Bronchial epithelial cell (primary cell): ENCODE data around the gene C16orf92. TPM values are rescaled to one million over a fixed set of nuclear protein-coding genes. Genes with fewer than 3 reads are reported as not detected.

Experiments
- DNase-seq: peaks from one replicate; pipeline ENCODE4 v3.0.0-alpha.2; 2010; ENCODE audit warnings: low read depth
- FAIRE-seq: peaks from 2 replicates; lab custom pipeline; 2011; peaks lifted over from hg19 to GRCh38; lab: Jason Lieb, UNC
- H3K27me3 ChIP-seq: 2 replicates; pipeline ENCODE4 v1.5.1; 2011; ENCODE audit warnings: low read length; ENCODE audit not compliant: control insufficient read depth, insufficient read depth
- H3K36me3 ChIP-seq: 2 replicates; pipeline ENCODE4 v1.5.1; 2011; ENCODE audit warnings: low read length; ENCODE audit not compliant: control insufficient read depth, insufficient read depth
- H3K4me3 ChIP-seq: 2 replicates; pipeline ENCODE4 v1.5.1; 2011; ENCODE audit warnings: mild to moderate bottlenecking, low read depth, low read length, control low read depth
- total RNA-seq: library from RNA; depleted of rRNA; stranded (reverse); fragments of >200 nt; gene quantifications from 2 replicates; pipeline ENCODE4 v1.2.1, GENCODE V29; 2014
- TF ChIP-seq, protein P1 (sequence below): IDR thresholded peaks from 2 replicates; pipeline ENCODE4 v1.5.1; 2011; ENCODE audit warnings: mild to moderate bottlenecking, moderate library complexity, low read length, control low read depth, inconsistent platforms; ENCODE audit not compliant: insufficient read depth, severe bottlenecking

Gene C16orf92
- total RNA-seq, 1 donor from 2014 or later, result not detected

DNA sequence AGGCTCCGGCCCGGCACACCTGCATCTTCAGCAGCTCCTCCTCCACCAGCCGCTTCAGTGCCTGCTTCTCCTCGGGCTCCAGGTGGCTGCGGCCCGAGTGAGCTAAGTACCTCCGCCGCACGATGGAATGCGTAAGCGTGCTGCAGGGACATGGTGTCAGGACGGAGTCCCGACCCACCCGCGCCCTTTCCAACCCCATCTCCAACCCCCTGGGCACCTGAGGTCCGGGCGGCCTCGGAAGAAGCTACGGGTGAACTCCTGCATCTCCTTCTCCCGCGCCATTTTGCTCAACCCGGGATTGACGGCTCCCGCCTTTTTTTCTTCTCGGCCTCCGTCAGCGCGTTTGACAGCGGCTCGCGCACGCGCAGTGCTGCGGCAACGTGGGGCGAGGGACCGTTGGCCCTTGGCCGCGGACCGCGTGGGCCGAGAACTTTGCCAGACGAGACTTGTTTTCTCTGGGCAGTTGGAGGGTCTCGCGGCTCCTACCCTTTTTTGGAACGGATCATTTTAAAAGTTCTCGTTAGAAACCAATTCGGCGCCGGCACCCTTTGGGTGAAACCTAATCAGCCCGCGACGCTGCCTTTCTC lies 27.6 kb upstream of the C16orf92 start, which contains the start of gene HIRIP3:
TSS of gene HIRIP3 (minus strand) at position 294 of the 587 bp plus-strand sequence. CDS start at position 282, 12 bp downstream.
- H3K27me3 ChIP-seq, result no peaks in the 10 kb centered on the region
- peak within 1 kb of the TSS; percentile 91 for H3K4me3 ChIP-seq
- TF ChIP-seq, protein P1, sequence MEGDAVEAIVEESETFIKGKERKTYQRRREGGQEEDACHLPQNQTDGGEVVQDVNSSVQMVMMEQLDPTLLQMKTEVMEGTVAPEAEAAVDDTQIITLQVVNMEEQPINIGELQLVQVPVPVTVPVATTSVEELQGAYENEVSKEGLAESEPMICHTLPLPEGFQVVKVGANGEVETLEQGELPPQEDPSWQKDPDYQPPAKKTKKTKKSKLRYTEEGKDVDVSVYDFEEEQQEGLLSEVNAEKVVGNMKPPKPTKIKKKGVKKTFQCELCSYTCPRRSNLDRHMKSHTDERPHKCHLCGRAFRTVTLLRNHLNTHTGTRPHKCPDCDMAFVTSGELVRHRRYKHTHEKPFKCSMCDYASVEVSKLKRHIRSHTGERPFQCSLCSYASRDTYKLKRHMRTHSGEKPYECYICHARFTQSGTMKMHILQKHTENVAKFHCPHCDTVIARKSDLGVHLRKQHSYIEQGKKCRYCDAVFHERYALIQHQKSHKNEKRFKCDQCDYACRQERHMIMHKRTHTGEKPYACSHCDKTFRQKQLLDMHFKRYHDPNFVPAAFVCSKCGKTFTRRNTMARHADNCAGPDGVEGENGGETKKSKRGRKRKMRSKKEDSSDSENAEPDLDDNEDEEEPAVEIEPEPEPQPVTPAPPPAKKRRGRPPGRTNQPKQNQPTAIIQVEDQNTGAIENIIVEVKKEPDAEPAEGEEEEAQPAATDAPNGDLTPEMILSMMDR, result no peak
- DNase-seq (peak; percentile 54), FAIRE-seq (no peak)
- peaks cover 11% of the 10 kb centered on the region for H3K36me3 ChIP-seq

DNA sequence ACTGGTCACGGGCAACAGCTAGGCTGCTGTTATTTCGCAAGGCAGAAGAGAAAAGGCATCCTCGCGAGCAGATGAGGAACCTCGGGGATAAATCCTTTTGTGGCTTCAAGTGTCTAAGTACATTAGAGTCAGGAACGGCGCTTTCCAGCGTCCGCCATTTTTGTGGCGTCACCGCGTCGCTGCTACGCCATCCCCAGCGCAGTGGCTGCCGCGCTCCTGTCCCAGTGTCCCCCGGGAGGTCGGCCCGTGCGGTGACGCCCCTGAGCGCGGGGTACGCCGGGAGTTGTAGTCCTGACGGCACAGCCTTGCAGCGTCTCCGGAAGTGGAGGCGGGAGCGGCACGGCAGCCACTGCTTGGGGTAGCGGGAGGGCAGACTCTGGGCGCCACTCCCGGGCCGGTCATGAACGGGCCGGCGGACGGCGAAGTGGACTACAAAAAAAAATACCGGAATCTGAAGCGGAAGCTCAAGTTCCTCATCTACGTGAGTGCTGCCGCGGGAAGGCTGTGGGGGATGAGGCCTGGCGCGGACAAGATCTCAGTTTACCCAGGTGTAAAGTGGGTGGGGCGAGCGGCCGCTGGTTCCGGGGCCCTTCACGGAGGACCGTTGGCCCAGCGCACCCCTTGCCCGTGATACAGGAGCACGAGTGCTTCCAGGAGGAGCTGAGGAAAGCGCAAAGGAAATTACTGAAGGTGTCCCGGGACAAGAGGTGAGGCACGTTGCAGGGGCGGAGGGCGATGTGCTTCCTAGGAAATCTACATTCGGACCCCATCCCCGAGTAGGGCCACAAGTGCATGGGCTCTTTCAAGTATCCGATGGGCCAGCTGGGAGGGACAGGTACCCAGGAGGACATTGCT lies 26.9 kb upstream of the C16orf92 start, which contains the start of gene INO80E:
TSS of gene INO80E (plus strand) at position 331 of the 855 bp plus-strand sequence. CDS start at position 401, 70 bp downstream.
- TF ChIP-seq, protein P1, result peak; percentile 1
- peak; percentile 89 for DNase-seq
- Histone ChIP-seq H3K36me3 (peaks cover 16% of the 10 kb centered on the region), H3K27me3 (no peaks in the 10 kb centered on the region), H3K4me3 (peak within 1 kb of the TSS; percentile 91)
- no peak for FAIRE-seq

DNA sequence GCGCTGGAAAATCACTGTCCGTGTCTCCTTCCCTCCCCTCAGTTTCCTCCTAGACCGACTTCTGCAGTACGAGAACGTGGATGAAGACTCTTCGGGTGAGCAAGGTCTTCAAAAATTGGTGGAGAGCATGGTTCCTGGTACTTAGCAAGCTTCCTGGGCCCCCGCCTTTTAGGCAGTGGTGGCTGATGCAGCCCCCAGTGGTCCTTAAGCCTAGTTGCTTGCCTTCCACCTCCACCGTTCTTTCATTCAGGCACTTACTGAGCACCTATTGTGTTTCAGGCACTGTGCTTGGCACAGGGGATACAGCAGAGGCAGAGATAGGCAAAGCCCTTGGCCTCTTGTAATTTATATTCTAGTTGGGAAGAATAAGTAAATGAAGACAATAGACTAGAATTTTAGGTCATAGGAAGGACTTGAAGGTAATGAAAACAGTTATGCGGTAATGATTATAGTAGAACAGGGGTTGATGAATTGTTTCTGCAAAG lies 26.2 kb upstream of the C16orf92 start:
- Histone ChIP-seq H3K36me3 (peaks cover 14% of the 10 kb centered on the region), H3K4me3 (peak overlapping the region; percentile 91), H3K27me3 (no peaks in the 10 kb centered on the region)
- no peak for DNase-seq
- no peak for FAIRE-seq
- TF ChIP-seq, protein P1, result no peak

DNA sequence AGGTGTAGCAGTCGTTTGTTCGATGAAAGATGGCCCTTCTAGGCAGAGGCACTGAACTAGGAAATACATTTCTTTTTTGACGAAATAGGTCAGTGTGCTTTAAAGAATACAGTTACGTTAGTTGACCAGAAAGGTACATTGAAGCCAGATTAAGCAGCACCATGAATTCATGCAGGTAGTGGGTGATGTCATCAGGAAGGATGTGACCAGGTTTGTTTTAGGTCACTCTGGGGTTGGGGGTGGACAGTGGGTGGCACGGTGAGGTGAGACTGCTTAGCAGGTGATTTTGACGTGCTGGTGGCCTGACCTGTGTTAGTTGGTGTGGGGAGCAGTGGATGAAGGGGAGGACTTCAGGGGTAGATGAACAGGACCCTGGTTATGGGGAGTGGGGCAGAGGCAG lies 23.4 kb upstream of the C16orf92 start:
- no peak overlapping the region for H3K4me3 ChIP-seq
- H3K36me3 ChIP-seq, result peaks cover 9% of the 10 kb centered on the region
- H3K27me3 ChIP-seq, result no peaks in the 10 kb centered on the region
- FAIRE-seq, result no peak
- no peak for DNase-seq
- TF ChIP-seq, protein P1, result no peak

DNA sequence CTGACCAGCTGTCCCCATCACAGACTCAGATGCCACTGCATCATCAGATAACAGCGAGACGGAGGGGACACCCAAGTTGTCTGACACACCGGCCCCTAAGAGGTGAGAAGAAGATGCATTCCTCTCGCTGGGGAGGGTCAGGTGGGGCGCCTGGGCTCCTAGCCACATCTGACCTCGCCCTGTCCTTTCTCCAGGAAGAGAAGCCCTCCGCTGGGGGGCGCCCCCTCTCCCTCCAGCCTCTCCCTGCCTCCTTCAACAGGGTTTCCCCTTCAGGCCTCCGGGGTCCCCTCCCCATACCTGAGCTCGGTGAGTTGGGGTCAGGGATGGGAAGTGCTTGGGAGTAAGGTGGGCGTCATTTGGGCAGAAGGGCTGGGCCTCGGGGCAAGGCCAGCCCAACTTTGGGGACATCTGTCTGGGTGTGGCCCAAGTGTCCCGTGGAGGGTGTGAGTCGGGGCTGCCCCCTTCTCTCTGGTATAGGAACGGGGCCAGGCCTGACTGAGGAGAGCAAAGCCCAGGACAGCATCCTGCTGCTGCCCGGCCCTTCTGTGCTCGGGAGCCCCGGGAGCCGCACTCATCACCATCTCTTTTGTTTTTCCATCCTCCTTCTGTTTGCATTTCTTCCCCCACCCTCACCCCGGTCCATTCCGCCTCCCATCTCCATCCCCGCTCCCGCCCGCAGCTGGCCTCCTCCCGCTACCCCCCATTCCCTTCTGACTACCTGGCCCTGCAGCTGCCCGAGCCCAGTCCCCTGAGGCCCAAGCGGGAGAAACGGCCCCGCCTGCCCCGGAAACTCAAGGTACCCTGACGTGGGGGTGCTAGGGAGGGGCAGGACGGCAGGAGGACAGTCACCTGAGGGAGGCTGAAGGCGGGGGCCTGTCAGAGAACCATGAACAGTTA lies 22.0 kb upstream of the C16orf92 start:
- FAIRE-seq (no peak), DNase-seq (no peak)
- H3K36me3 ChIP-seq, result peaks cover 9% of the 10 kb centered on the region
- TF ChIP-seq, protein P1, result no peak
- no peaks in the 10 kb centered on the region for H3K27me3 ChIP-seq
- H3K4me3 ChIP-seq, result no peak overlapping the region
